Fibroblast of the conjunctiva (primary cell): ENCODE measurements around the gene CACNA1C.

Experiments
- DNase-seq: peaks from one replicate; pipeline ENCODE4 v3.0.0-alpha.2; 2010; ENCODE audit warnings: low read depth

CACNA1C gene

GRCh38 chr12:2140858-2141519 lies 88.2 kb downstream of the CACNA1C start:
- DNase-seq = no peak

- DNase-seq = no peak
These were observed 89.3 kb downstream of the CACNA1C start for GRCh38 chr12:2142068-2142467.

- DNase-seq = no peak
These were observed 92.2 kb downstream of the CACNA1C start for GRCh38 chr12:2144951-2145350.

GRCh38 chr12:2145433-2145998 lies 92.7 kb downstream of the CACNA1C start:
- DNase-seq = no peak

GRCh38 chr12:2147335-2147734 lies 94.5 kb downstream of the CACNA1C start:
- no peak for DNase-seq

- DNase-seq = no peak
These were observed 96.3 kb downstream of the CACNA1C start for GRCh38 chr12:2149091-2149490.

- DNase-seq = no peak
These were observed 98.0 kb downstream of the CACNA1C start for GRCh38 chr12:2150833-2151232.

GRCh38 chr12:2151391-2151790 lies 98.6 kb downstream of the CACNA1C start:
- DNase-seq = no peak

GRCh38 chr12:2152134-2152533 lies 99.3 kb downstream of the CACNA1C start:
- DNase-seq = no peak

- no peak for DNase-seq
These were observed 101.3 kb downstream of the CACNA1C start for GRCh38 chr12:2154050-2154449.

- DNase-seq = no peak
These were observed 101.7 kb downstream of the CACNA1C start for GRCh38 chr12:2154521-2154920.

- DNase-seq = no peak
These were observed 103.5 kb downstream of the CACNA1C start for GRCh38 chr12:2156333-2156732.

GRCh38 chr12:2160043-2160442 lies 107.3 kb downstream of the CACNA1C start:
- no peak for DNase-seq

- no peak for DNase-seq
These were observed 108.7 kb downstream of the CACNA1C start for GRCh38 chr12:2161473-2161872.

GRCh38 chr12:2163177-2163941 lies 110.6 kb downstream of the CACNA1C start:
- DNase-seq = peak; percentile 82

GRCh38 chr12:2165021-2165420 lies 112.2 kb downstream of the CACNA1C start:
- no peak for DNase-seq

- DNase-seq = no peak
These were observed 113.1 kb downstream of the CACNA1C start for GRCh38 chr12:2165927-2166326.

GRCh38 chr12:2166696-2167095 lies 113.9 kb downstream of the CACNA1C start:
- DNase-seq = no peak

GRCh38 chr12:2167231-2167630 lies 114.4 kb downstream of the CACNA1C start:
- DNase-seq = no peak

- no peak for DNase-seq
These were observed 116.0 kb downstream of the CACNA1C start for GRCh38 chr12:2168808-2169207.

- no peak for DNase-seq
These were observed 116.7 kb downstream of the CACNA1C start for GRCh38 chr12:2169489-2169888.

- no peak for DNase-seq
These were observed 117.2 kb downstream of the CACNA1C start for GRCh38 chr12:2169940-2170339.

GRCh38 chr12:2170376-2170775 lies 117.6 kb downstream of the CACNA1C start:
- DNase-seq = no peak
